AG04449 (cell line): Measurements from ENCODE around the gene NF2.

Experiments
- CTCF ChIA-PET: fragments of 350-600 bp; formaldehyde crosslinking; extraction: SDS; loops from one replicate; lab custom pipeline; 2021; ENCODE audit warnings: antibody characterized with exemption; lab: Yijun Ruan, JAX
- POLR2A ChIA-PET: fragments of 400-600, 350-600 bp; formaldehyde crosslinking; extraction: SDS; loops from one replicate; lab custom pipeline; 2020; ENCODE audit warnings: antibody characterized with exemption, inconsistent platforms; lab: Yijun Ruan, JAX
- DNase-seq: peaks from one replicate; pipeline ENCODE4 v3.0.0-alpha.2; 2010; ENCODE audit warnings: low read depth, low spot score
- H3K4me3 ChIP-seq: 2 replicates; pipeline ENCODE4 v1.5.1; 2011; ENCODE audit warnings: low read depth, mild to moderate bottlenecking, control low read depth, low read length
- CTCF ChIP-seq: IDR thresholded peaks from one replicate; pipeline ENCODE4 v1.5.1; 2011; ENCODE audit warnings: mild to moderate bottlenecking, moderate library complexity, low read length, control low read depth, inconsistent platforms; ENCODE audit not compliant: insufficient read depth; ENCODE audit errors: missing control alignments

Gene NF2

GRCh38 chr22:29658176-29658575 is 54.7 kb downstream of the NF2 start:
- ChIA-PET CTCF (interaction anchor here (1.3 to 2.7 kb wide), 4 partner anchors 23 to 431 kb away, joined by 3 to 9 read pairs (median 6); no protein-coding TSS in a partner anchor), POLR2A (no interaction called here)
- DNase-seq: no peak
- H3K4me3 ChIP-seq: no peak overlapping the region
- no peak for TF ChIP-seq CTCF

- ChIA-PET CTCF (interaction anchor here (1.8 kb wide), 1 partner anchor 429 kb away, joined by 4 read pairs; no protein-coding TSS in a partner anchor), POLR2A (no interaction called here)
- no peak for DNase-seq
- no peak for TF ChIP-seq CTCF
- H3K4me3 ChIP-seq: no peak overlapping the region
Observed at GRCh38 chr22:29660021-29660420, 56.6 kb downstream of the NF2 start.

- TF ChIP-seq CTCF: no peak
- DNase-seq: no peak
- ChIA-PET POLR2A (no interaction called here), CTCF (interaction anchor here (1.3 kb wide), 1 partner anchor 34 kb away, joined by 3 read pairs; no protein-coding TSS in a partner anchor)
- H3K4me3 ChIP-seq: no peak overlapping the region
Observed at GRCh38 chr22:29661336-29661735, 57.9 kb downstream of the NF2 start.

GRCh38 chr22:29663180-29663821 is 59.9 kb downstream of the NF2 start:
- ChIA-PET CTCF (interaction anchor here (0.9 to 2.8 kb wide), 5 partner anchors 27 to 425 kb away, joined by 3 to 13 read pairs (median 4); no protein-coding TSS in a partner anchor), POLR2A (no interaction called here)
- DNase-seq: no peak
- H3K4me3 ChIP-seq: no peak overlapping the region
- TF ChIP-seq CTCF: no peak

- no peak for TF ChIP-seq CTCF
- POLR2A ChIA-PET: no interaction called here
- H3K4me3 ChIP-seq: no peak overlapping the region
- CTCF ChIA-PET: interaction anchor here (2.0 to 2.8 kb wide), 3 partner anchors 25 to 423 kb away, joined by 6 to 13 read pairs (median 10); no protein-coding TSS in a partner anchor
- DNase-seq: no peak
Observed at GRCh38 chr22:29665486-29665885, 62.1 kb downstream of the NF2 start.

GRCh38 chr22:29668673-29669072 is 65.2 kb downstream of the NF2 start:
- no peak overlapping the region for H3K4me3 ChIP-seq
- POLR2A ChIA-PET: no interaction called here
- CTCF ChIA-PET: interaction anchor here (0.9 to 1.9 kb wide), 3 partner anchors 21 to 43 kb away, joined by 3 to 5 read pairs (median 4); no protein-coding TSS in a partner anchor
- no peak for TF ChIP-seq CTCF
- no peak for DNase-seq
